Superior temporal gyrus (tissue), 1 donor: ENCODE results near the gene GNL3L.
"Not testable (repeated sequence)": the region's sequence is repeated elsewhere in the genome, so short reads cannot be mapped to it uniquely, and the experiment has no call there.

ENCODE experiments used
- DNase-seq: peaks from one replicate; pipeline ENCODE4 v3.0.0-alpha.2; 2016; ENCODE audit errors: extremely low spot score

GNL3L gene, protein sequence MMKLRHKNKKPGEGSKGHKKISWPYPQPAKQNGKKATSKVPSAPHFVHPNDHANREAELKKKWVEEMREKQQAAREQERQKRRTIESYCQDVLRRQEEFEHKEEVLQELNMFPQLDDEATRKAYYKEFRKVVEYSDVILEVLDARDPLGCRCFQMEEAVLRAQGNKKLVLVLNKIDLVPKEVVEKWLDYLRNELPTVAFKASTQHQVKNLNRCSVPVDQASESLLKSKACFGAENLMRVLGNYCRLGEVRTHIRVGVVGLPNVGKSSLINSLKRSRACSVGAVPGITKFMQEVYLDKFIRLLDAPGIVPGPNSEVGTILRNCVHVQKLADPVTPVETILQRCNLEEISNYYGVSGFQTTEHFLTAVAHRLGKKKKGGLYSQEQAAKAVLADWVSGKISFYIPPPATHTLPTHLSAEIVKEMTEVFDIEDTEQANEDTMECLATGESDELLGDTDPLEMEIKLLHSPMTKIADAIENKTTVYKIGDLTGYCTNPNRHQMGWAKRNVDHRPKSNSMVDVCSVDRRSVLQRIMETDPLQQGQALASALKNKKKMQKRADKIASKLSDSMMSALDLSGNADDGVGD

DNA sequence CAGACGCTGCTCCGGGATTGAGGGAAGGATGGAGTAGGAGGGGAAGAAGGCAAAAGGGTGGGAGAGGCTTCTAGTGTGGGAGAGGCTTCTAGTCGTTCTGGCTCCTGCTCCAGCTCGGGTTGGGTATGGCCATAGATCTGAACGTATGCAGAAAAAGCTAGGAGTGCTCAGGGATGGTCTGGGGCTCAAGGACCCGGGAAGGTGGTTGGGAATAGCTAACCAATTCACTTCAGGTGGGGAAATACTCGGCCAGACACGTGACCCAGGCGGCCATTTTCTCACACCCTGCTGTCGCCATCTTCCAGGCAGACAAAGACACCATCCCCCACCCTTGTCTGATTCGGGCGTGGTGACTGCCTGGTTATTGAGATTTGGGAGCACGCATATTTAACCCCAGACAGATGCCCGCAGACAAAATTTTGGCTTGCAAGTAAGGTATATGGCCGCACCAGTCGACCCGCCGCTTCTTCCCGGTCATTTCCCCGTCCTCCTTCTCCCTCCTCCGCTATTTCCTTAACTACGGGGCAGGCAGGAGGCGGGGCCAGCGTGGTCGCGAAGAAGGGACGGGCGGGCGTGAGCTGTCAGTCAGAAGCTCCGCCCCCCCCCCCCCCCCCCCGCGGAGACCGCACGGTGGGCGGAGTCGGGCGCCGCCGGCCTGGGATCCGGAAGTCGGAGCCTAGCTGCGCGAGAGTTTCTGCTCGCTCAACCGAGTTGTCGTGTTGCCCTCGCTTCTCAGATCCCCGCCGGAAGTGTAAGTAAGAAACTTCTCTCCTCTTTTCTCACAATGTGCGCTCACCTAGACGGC lies at the start of gene GNL3L:
Gene GNL3L, plus strand, starts transcription at position 668 of the 805 bp plus-strand sequence. CDS start 2,348 bp downstream, outside the sequence.
- peak; percentile 80 for DNase-seq

DNA sequence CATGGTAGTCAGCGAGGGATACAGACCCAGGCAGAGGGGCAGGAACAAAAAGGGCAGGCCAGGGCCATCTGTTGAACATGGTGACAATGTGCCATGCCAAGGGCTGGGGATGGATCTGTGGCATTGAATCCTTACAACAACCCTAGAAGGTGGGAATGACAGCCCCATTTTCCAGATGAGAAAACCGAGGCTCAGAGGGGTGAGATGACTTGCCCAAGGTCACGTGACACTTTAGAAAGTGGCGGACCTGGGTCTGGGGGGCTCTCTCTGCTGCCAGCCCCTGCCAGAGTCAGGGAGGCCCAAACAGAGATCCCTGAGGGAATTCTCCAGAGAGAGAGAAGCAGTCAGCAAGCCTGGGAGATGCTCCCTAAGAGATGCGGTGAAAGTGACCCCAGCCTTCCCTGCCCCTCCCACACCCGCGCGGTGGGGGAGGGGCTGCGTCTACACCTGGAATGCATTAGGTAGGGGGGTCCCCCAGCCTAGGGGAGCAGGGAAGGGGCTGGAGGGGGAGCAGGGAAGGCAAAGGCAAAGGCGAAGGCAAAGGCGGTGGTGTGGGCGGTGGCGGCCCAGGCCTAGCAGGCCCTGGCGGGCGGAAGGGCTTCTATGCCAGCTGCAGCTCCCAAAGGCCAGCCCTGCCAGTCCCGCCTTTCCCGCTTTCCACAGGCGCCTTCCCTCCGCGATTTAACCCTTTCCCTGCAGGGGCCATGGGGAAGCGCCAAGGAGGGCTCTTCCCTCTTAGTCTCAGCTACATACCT lies 47.0 kb upstream of the GNL3L start:
- DNase-seq = no peak

DNA sequence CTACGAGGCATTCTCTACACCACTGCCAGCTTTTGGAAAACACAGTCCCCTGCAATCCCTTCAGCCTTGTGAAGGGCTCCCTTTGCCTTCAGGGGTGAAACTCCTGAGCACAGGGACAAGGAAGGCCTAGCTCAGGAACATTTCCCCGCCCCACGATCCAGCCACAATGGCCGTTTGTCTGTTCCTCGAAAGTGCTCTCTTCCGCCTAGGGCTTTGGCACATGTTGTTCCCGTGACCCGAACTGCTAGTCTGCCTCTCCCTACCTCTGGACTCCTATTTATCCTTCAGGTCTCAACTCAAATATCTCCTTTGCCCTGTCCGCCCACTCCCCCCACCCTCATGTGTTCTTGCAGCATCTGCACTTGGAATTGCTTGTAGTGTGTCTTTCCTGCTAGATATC lies 46.1 kb upstream of the GNL3L start:
- no peak for DNase-seq

DNA sequence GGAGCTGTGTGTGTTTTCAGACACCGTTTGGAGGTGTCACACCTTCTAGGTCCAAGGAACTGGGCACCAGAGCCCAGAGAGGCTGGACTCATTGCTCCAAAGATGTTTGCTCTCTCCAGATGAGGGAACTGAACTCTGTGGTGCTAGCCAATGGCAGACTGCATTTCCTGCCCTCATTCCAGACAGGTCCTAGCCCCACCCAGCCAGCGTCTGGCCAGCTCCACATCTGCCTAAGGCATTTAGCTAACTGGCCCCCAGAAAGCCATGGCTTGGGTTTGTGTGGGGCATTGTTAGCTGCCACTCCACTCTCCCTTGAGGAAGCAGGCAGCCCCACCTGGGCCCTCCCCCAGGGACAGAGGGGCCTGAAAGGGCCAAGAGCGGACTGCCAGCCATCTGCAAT lies 45.4 kb upstream of the GNL3L start:
- no peak for DNase-seq

DNA sequence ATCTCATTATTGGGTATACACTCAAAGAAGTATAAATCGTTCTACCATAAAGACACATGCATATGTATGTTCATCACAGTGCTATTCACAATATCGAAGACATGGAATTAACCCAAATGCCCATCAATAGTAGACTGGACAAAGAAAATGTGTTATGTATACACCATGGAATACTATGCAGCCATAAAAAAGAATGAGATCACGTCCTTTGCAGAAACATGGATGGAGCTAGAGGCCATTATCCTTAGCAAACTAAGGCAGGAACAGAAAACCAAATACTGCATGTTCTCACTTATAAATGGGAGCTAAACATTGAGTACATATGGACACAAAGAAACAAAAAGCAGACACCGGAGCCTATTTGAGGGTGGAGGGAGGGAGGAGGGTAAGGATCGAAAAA lies 40.2 kb upstream of the GNL3L start:
- not testable (repeated sequence) for DNase-seq

DNA sequence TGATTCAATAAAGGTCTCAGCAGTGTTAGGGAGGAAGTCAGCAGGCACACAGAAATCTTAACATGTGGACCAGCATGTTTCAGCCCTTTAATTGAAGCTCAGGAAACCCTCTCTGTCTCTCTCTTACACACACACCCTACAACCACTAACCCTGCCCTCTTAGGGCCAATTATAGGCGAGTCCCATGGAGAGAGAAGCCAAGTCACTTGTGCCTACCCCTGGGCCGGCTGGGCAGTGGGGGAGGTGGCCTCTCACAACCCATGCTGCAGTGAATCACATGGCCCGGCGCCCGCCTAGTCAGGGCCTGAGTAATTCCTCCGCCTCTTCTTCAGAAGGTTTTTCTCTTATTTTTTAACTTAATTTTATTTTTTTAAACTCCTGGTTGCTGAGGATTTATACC lies 37.7 kb upstream of the GNL3L start:
- no peak for DNase-seq

DNA sequence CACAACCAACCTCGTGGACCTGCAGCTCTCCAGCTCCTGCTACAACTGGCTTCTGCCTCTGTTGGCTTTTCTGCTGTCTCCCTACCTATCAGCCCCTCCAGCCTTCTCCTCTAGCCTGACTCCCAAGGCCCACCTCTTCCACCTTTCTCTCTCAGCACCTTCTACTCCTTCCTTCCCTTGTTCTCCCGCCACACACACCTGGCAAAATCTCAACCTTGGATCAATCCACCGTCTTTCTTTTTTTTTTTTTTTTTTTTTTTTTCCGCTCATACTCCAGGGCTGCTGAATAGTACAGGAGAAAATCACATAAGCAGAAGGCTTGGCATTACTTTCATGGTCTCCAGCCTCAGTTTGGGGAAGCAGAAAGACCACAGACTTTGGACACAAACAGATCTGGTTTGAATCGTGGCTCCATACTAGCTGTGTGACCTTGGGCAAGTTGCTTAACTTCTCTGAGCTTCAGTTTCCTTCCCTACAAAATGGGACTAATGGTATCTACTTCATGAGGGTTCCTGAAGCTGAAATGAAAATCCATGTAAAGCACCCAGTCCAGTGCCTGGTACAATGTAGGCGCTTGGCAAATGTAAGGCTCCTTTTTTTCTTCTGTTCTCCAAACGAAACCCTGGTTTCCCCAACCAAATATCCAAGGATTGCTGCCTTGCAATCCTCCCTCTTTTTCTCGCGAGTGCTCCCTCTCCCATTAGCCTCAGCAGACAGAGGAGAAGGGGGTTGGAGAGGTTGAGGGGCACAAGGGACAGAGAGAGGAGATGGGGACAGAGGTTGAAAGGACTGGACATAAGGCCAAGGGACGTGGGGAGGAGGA lies 35.6 kb upstream of the GNL3L start:
- DNase-seq = no peak

DNA sequence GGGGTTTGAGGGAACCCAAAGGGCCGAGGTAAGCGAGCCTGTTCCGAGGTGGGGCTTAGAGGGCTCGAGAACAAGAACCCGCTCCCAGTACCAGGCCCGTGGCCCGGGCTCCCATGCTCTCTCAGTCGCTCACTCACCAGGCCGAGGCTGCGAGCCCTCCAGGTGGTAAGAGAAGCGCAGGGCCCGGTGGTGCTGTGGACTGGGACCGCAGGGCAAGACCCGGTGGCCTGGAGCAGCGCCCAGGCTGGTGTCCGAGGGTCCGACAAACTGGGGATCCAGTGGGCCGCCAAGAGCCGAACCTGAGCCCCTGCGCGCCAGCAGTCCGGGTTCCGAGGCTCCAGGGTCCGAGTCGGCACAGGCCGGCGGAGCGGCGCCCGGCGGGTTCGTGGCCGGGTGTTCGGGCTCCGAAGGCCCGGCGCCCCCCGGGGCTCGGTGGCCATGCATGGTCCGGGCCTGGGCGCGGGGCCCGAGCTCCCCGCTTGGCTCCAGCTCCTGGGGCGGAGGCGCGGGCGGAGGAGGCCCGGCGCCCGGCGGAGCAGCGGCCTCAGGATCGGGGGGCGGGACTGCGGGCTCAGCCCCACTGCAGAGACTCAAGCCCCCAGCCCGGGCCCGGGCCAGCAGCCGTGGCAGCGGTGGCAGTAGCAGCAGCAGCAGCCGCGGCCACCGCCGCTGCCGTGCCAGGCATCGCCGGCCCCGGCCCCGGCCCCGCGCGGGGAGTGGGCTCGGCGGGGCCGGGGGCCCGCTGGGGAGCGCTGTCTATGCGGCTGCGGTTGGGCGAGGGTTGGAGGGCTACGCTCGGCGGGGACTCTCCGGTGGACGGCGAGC lies 34.8 kb upstream of the GNL3L start:
- no peak for DNase-seq

DNA sequence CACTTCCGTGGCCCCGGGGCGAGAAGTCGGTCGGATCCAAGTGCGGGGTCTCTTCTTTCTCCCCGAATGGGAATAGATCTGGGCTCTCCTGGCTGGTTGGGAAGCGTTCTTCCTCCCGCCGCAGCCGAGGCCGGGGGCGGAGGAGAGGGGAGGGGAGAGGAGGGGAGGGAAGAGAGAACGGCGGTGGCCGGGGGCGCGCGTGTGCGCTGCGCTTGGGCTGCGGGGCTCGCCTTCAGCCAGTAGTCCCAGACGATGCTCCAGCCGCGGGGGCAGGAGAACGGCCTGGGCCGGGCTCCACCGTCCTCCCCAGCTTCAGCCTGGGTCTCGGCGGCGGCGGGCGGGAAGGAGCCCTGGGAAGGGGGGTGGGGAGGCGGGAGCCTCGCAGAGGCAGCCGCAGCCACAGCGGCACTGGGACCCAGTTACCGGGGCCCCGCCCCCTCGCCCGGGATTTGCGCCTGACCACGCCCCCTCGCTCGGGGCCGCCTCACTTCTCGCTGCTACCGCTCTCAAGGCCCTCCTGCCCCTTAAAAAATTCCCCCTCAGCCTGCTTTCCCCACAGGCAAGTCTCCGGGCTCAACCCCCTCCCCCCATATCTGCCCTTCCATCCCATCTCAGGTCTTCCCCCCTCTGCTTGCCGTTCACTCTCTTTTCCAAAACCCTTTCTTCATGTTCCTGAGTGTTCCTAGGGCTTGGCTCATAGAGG lies 34.1 kb upstream of the GNL3L start, which contains the start of gene FGD1:
Gene FGD1, minus strand, starts transcription at position 421 of the 703 bp plus-strand sequence. CDS start 802 bp downstream, outside the sequence.
- no peak for DNase-seq

DNA sequence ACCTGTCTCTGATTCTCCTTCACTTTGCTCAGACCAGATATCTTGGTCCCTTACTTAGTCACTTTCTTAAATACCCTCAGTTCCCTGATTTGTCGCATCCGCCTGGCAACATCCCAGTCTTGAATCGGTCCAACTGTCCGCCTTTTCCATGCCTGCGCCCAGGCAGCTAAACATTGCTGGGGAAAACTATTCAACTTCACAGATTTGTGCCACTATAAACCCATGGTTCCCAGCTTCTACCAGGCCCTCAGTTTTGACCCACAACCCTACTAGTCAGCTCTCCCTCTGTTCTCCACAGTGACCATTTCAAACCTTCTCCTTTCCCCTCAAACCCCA lies 33.5 kb upstream of the GNL3L start:
- no peak for DNase-seq

DNA sequence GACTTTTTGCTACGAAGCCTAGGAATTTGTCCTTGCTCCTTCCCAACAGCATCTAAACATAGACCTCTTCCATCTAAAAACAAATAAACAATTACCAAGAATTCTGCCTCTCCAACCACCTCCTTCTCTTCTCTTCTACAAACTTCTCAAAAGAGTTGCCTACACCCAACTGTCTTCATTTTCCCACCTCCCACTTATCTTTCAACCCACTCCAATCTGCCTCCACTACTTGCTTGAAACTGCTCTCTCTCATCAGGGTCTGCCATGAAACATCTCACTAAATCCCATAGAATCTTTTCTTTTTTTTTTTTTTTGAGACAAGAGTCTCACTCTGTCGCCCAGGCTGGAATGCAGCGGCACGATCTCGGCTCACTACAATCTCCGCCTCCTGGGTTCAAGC lies 33.1 kb upstream of the GNL3L start:
- DNase-seq = no peak

DNA sequence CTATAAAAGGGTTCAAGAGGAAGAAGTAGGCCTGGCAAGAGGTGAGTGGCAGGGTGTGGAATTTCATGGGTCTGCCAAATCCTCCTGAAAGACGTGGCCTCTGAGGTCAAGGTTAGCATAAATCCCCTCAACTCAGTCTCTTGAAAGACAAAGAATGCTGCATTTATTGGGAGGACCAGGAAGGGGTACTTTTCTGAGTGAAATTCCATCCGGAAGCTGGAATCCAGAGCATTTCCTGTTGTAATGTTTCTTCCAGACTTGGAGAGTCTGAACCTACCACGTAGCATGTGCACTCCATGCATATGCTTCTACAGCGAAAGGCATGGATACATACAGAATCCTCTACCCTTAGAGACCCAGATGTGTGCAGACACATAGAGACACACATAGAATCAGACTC lies 20.6 kb upstream of the GNL3L start:
- no peak for DNase-seq

DNA sequence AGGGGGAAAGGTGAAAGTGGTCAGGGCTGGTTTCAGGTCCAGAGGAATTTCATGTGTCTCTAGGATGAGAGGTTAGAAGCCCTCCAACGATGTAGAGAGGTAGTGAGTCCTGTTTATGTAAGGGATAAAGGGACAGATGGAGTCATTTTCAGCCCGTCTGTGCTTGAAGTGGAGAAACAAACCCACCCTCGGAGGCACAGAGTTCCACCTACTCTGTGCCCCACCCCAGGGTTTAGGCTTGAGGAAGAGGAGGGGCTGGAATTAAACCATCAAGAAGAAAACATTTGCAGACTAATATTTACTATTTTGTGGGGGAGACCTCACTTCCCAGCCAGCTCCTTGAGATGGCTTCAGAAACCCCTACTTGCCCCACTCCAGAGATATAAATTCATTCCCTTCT lies 868 bp upstream of the GNL3L start:
- no peak for DNase-seq

DNA sequence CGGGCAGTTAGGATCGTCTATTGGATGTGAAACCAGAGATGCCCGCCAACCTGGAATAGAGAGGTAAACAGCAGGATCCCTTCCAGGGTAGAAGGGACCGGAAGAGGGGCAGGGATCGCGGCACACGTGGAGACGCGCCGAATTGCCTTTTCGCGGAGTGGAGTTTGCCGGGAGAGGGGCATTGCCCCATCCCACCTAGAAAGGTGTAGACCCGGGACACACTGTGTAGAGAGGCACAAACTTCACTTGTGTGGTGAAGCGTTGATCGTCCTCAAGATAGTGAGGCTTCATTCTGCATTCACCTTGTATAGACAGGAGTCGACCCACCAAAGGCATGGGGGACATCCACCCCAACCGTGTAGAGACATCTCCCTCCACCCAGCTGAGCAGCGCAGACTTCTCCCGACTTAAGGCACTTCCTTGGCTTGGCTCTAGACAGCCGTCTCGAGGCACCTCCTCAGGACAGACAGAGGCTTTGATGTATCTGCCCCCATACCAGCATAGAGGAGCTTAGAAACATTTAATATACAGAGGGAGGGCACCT lies 410 bp downstream of the GNL3L start:
- DNase-seq = no peak

DNA sequence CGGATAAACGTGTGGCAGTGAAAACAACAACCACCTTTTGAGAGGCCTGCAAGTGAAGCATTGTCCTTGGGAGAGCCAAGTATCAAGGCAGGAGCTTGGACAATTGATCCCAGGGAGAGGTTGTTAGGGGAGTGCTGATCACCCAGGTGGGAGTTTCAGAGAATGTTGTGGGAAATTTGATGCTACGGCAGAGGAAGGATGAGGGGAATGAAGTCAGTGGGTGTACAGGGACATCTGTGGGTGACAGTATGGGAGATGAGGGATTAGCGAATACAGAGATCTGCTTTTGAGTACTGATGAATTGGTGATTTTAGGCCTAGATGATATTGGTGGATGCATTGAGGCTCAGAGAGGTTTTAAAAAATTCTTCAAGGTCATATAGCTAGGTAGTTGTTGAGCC lies 4.3 kb downstream of the GNL3L start:
- no peak for DNase-seq

DNA sequence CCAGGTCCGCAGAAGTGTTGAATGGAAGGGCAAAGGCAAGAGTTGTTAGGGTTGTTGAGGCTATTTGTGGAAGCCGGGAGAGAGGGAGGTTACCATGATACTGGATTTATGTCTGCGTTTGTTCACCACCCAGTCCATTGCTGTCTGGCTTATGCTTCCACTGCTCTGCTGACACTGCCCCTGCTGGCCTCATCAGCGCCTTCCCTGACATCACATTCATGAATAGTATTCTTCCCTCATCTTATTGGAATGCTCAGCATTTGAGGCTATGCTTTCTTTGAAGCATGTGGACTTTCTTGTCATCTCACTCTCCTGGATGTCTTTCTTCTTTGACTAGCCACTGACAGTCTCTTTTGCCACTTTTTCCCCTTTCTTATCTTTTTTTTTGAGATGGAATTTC lies 10.3 kb downstream of the GNL3L start:
- no peak for DNase-seq

DNA sequence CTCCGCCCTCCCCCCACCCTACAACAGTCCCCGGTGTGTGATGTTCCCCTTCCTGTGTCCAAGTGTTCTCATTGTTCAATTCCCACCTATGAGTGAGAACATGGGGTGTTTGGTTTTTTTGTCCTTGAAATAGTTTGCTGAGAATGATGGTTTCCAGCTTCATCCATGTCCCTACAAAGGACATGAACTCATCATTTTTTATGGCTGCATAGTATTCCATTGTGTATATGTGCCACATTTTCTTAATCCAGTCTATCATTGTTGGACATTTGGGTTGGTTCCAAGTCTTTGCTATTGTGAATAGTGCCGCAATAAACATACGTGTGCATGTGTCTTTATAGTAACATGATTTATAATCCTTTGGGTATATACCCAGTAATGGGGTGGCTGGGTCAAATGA lies 12.2 kb downstream of the GNL3L start:
- not testable (repeated sequence) for DNase-seq

DNA sequence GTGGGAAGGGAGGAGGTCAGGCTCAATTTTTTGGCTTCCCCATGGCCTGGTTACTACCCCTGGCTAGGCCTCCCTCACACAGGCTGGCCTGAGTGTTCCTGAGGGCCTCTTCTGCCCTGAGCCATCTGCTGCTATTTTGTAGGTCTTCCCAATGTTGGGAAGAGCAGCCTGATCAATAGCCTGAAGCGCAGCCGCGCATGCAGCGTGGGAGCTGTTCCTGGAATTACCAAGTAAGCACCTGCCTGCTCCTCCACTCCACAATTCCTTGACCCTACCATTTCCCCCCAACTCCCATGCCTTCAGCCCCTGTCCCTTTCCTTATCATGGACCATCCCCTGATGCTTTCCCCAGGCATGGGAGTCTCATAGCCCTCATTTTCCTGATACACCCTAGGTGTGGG lies 20.8 kb downstream of the GNL3L start:
- no peak for DNase-seq

DNA sequence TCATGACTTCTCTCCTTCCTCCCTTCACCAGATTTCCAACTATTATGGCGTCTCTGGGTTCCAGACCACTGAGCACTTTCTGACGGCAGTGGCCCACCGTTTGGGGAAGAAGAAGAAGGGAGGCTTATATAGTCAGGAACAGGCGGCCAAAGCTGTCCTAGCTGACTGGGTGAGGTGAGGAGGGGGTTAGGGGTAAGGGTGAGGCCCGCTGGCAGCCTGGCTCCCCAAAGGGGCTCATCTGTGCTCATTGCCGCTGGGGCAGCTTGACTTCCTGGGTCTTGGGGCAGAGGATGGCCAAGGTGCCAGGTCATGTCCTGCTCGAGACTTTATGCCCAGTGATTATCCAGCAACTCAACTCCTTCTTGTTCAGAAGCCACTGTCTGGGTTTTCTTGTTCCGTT lies 21.8 kb downstream of the GNL3L start:
- no peak for DNase-seq
